GM23338 (cell line): ENCODE data around the gene CNPY3. TPM values are rescaled to one million over a fixed set of nuclear protein-coding genes. Genes with fewer than 3 reads are reported as not detected.

Experiments
- ATAC-seq: fragments of 200-7000 bp; cut with Tn5 transposase; 3 replicates; pipeline ENCODE4 v1.9.1; 2020
- DNase-seq: peaks from one replicate; pipeline ENCODE4 v3.0.0-alpha.2; 2015; ENCODE audit warnings: low spot score
- H2AFZ ChIP-seq: fragments of 200-600 bp; sonication (generic); 2 replicates; pipeline ENCODE4 v1.8.0; 2016; ENCODE audit warnings: antibody characterized with exemption, mild to moderate bottlenecking, moderate library complexity
- H3F3A ChIP-seq: fragments of 200-600 bp; sonication (generic); replicated peaks from 2 replicates; pipeline ENCODE4 v1.8.0; 2017; ENCODE audit warnings: antibody characterized with exemption, mixed run types, low read depth
- H3K27ac ChIP-seq: fragments of 200-600 bp; sonication (generic); 2 replicates; pipeline ENCODE4 v1.6.1; 2016; ENCODE audit warnings: low read depth
- H3K27me3 ChIP-seq: fragments of 200-600 bp; sonication (generic); 2 replicates; pipeline ENCODE4 v1.8.0; 2016; ENCODE audit warnings: mild to moderate bottlenecking, mixed run types, moderate library complexity; ENCODE audit not compliant: insufficient read depth
- H3K36me3 ChIP-seq: fragments of 200-600 bp; sonication (generic); 2 replicates; pipeline ENCODE4 v1.8.0; 2016; ENCODE audit warnings: mild to moderate bottlenecking; ENCODE audit not compliant: insufficient read depth
- H3K4me1 ChIP-seq: fragments of 200-600 bp; sonication (generic); 2 replicates; pipeline ENCODE4 v1.8.0; 2016; ENCODE audit warnings: mild to moderate bottlenecking, moderate library complexity; ENCODE audit not compliant: insufficient read depth
- H3K4me2 ChIP-seq: fragments of 200-600 bp; sonication (generic); 2 replicates; pipeline ENCODE4 v1.7.1; 2017; ENCODE audit warnings: mixed run types
- H3K4me3 ChIP-seq: fragments of 200-600 bp; sonication (generic); 2 replicates; pipeline ENCODE4 v1.6.1; 2016; ENCODE audit warnings: mixed run types
- H3K79me2 ChIP-seq: fragments of 200-600 bp; sonication (generic); replicated peaks from 2 replicates; pipeline ENCODE4 v1.8.0; 2017; ENCODE audit warnings: mild to moderate bottlenecking; ENCODE audit not compliant: insufficient read depth
- H3K9me2 ChIP-seq: fragments of 200-600 bp; sonication (generic); 2 replicates; pipeline ENCODE4 v1.8.0; 2017; ENCODE audit not compliant: insufficient read depth
- H4K20me1 ChIP-seq: fragments of 200-600 bp; sonication (generic); replicated peaks from 2 replicates; pipeline ENCODE4 v1.8.0; 2017; ENCODE audit warnings: mild to moderate bottlenecking; ENCODE audit not compliant: insufficient read depth
- H3K27ac Mint-ChIP-seq: 2 replicates; pipeline ENCODE4 v1.8.0; 2020; ENCODE audit warnings: inconsistent platforms, mild to moderate bottlenecking, moderate library complexity, mixed read lengths
- H3K27me3 Mint-ChIP-seq: 3 replicates; pipeline ENCODE4 v1.8.0; 2022; ENCODE audit warnings: low read depth, mild to moderate bottlenecking, moderate library complexity, mixed read lengths, inconsistent platforms; ENCODE audit not compliant: insufficient read depth, poor library complexity
- H3K36me3 Mint-ChIP-seq: 3 replicates; pipeline ENCODE4 v1.8.0; 2021; ENCODE audit warnings: low read depth, mild to moderate bottlenecking, inconsistent platforms, moderate library complexity, mixed read lengths
- H3K4me1 Mint-ChIP-seq: 3 replicates; pipeline ENCODE4 v1.8.0; 2020; ENCODE audit warnings: mild to moderate bottlenecking, inconsistent platforms, mixed read lengths
- H3K4me3 Mint-ChIP-seq: 3 replicates; pipeline ENCODE4 v1.8.0; 2021; ENCODE audit warnings: moderate library complexity, mild to moderate bottlenecking, inconsistent platforms, mixed read lengths
- H3K9me3 Mint-ChIP-seq: 3 replicates; pipeline ENCODE4 v1.8.0; 2020; ENCODE audit warnings: moderate library complexity, mild to moderate bottlenecking, inconsistent platforms, mixed read lengths
- CREB1 ChIP-seq: fragments of 250-450 bp; sonication (Bioruptor Pico); IDR thresholded peaks from 2 replicates; pipeline ENCODE4 v1.5.0; 2020; ENCODE audit warnings: low read depth, mild to moderate bottlenecking, moderate library complexity
- EZH2 ChIP-seq: fragments of 200-600 bp; sonication (generic); IDR thresholded peaks from one replicate; pipeline ENCODE4 v1.8.0; 2017; ENCODE audit warnings: antibody characterized with exemption, mild to moderate bottlenecking, low read depth; ENCODE audit not compliant: unreplicated experiment
- EZH2phosphoT487 ChIP-seq: fragments of 200-600 bp; sonication (generic); IDR thresholded peaks from one replicate; pipeline ENCODE4 v1.8.1; 2018; ENCODE audit warnings: antibody characterized with exemption; ENCODE audit not compliant: unreplicated experiment
- JUNB ChIP-seq: IDR thresholded peaks from one replicate; pipeline ENCODE4 v1.6.1; 2016; ENCODE audit warnings: antibody characterized with exemption; ENCODE audit not compliant: unreplicated experiment
- NANOG ChIP-seq: IDR thresholded peaks from 2 replicates; pipeline ENCODE4 v1.6.1; 2016; ENCODE audit warnings: antibody characterized with exemption, borderline replicate concordance
- POLR2AphosphoS5 ChIP-seq: IDR thresholded peaks from 2 replicates; pipeline ENCODE4 v1.6.1; 2016; ENCODE audit warnings: antibody characterized with exemption, low read depth
- STAT1 ChIP-seq: IDR thresholded peaks from one replicate; pipeline ENCODE4 v1.6.1; 2016; ENCODE audit warnings: antibody characterized with exemption; ENCODE audit not compliant: unreplicated experiment
- ZNF114 ChIP-seq: fragments of 250-450 bp; sonication (Bioruptor Pico); IDR thresholded peaks from 2 replicates; pipeline ENCODE4 v1.5.0; 2020; ENCODE audit warnings: mild to moderate bottlenecking, moderate library complexity
- ZNF331 ChIP-seq: fragments of 250-450 bp; sonication (Bioruptor Pico); IDR thresholded peaks from 2 replicates; pipeline ENCODE4 v1.5.0; 2020; ENCODE audit warnings: low read depth, mild to moderate bottlenecking, moderate library complexity
- polyA plus RNA-seq: library from polyadenylated mRNA; unstranded; fragments of >200 nt; fragmentation: Nextera tagmentation; extraction: Ambion mirVana; gene quantifications from 2 replicates; pipeline ENCODE4 v1.2.1, GENCODE V29; 2016
- total RNA-seq: library from RNA; depleted of rRNA; stranded (reverse); fragments of >200 nt; shearing (Covaris generic); gene quantifications from 2 replicates; pipeline ENCODE4 v1.2.3, GENCODE V29; 2014
- TF ChIP-seq, protein P1 (sequence below): fragments of 250-450 bp; sonication (Bioruptor Pico); IDR thresholded peaks from 2 replicates; pipeline ENCODE4 v1.5.0; 2020; ENCODE audit warnings: mild to moderate bottlenecking, moderate library complexity
- TF ChIP-seq, protein P2 (sequence below): IDR thresholded peaks from 2 replicates; pipeline ENCODE4 v1.6.1; 2016; ENCODE audit warnings: antibody characterized with exemption
- TF ChIP-seq, protein P3 (sequence below), 2 experiments: fragments of 200-600 bp in 1 of 2; sonication (generic) in 1 of 2; conservative IDR thresholded peaks; 2 replicates each; pipeline versions ENCODE4 v1.5.1 to v1.6.1; 2016 to 2017; ENCODE audit warnings: antibody characterized with exemption in 2 of 2, low read depth in 2 of 2, mild to moderate bottlenecking in 2 of 2, moderate library complexity in 1 of 2
- TF ChIP-seq, protein P4 (sequence below): IDR thresholded peaks from one replicate; pipeline ENCODE4 v1.6.1; 2018; ENCODE audit warnings: antibody characterized with exemption; ENCODE audit not compliant: unreplicated experiment

Gene CNPY3
- total and polyA plus RNA-seq, 2 experiments from 2014 or later: 67.0 to 74.5 TPM

DNA sequence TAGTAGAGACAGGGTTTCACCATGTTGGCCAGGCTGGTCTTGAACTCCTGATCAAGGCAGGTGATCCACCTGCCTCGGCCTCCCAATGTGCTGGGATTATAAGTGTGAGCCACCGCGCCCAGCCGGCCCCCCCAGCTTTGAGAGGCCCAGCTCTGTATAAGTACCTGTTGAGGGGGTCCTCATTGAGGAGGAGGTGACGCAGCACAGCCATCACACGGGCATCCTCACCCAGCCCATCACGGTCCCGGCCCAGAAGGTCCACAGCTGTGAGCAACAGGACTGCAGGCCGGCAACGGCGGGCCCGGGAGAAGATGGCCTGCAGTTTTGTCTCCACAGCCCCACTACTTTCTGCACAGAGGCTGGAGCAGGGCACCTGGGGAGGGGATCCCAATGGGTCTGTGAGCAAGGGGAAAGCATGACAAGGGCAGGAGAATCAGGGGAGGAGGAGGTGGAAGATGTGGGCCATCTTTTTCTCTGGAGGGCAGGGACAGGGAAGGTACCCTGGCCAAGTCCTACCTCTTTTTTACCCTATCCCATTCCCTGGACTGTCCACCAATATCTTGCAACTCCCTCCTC, 38.9 kb downstream of the CNPY3 start:
- H3K9me2 ChIP-seq: no peaks in the 10 kb centered on the region
- H3K4me1 ChIP-seq: no peaks in the 10 kb centered on the region
- no peaks in the 10 kb centered on the region for H3K79me2 ChIP-seq
- Mint-ChIP-seq H3K27ac (no peak overlapping the region), H3K27me3 (peaks cover 6% of the 10 kb centered on the region), H3K4me3 (no peak overlapping the region), H3K9me3 (no peaks in the 10 kb centered on the region), H3K36me3 (peaks cover 3% of the 10 kb centered on the region; the same call in 2 of the 3 replicates), H3K4me1 (peaks cover 6% of the 10 kb centered on the region; the same call in 2 of the 3 replicates)
- no peak overlapping the region for H3K4me2 ChIP-seq
- no peaks in the 10 kb centered on the region; the same call in 1 of the 2 replicates for H3K36me3 ChIP-seq
- TF ChIP-seq, protein P1, sequence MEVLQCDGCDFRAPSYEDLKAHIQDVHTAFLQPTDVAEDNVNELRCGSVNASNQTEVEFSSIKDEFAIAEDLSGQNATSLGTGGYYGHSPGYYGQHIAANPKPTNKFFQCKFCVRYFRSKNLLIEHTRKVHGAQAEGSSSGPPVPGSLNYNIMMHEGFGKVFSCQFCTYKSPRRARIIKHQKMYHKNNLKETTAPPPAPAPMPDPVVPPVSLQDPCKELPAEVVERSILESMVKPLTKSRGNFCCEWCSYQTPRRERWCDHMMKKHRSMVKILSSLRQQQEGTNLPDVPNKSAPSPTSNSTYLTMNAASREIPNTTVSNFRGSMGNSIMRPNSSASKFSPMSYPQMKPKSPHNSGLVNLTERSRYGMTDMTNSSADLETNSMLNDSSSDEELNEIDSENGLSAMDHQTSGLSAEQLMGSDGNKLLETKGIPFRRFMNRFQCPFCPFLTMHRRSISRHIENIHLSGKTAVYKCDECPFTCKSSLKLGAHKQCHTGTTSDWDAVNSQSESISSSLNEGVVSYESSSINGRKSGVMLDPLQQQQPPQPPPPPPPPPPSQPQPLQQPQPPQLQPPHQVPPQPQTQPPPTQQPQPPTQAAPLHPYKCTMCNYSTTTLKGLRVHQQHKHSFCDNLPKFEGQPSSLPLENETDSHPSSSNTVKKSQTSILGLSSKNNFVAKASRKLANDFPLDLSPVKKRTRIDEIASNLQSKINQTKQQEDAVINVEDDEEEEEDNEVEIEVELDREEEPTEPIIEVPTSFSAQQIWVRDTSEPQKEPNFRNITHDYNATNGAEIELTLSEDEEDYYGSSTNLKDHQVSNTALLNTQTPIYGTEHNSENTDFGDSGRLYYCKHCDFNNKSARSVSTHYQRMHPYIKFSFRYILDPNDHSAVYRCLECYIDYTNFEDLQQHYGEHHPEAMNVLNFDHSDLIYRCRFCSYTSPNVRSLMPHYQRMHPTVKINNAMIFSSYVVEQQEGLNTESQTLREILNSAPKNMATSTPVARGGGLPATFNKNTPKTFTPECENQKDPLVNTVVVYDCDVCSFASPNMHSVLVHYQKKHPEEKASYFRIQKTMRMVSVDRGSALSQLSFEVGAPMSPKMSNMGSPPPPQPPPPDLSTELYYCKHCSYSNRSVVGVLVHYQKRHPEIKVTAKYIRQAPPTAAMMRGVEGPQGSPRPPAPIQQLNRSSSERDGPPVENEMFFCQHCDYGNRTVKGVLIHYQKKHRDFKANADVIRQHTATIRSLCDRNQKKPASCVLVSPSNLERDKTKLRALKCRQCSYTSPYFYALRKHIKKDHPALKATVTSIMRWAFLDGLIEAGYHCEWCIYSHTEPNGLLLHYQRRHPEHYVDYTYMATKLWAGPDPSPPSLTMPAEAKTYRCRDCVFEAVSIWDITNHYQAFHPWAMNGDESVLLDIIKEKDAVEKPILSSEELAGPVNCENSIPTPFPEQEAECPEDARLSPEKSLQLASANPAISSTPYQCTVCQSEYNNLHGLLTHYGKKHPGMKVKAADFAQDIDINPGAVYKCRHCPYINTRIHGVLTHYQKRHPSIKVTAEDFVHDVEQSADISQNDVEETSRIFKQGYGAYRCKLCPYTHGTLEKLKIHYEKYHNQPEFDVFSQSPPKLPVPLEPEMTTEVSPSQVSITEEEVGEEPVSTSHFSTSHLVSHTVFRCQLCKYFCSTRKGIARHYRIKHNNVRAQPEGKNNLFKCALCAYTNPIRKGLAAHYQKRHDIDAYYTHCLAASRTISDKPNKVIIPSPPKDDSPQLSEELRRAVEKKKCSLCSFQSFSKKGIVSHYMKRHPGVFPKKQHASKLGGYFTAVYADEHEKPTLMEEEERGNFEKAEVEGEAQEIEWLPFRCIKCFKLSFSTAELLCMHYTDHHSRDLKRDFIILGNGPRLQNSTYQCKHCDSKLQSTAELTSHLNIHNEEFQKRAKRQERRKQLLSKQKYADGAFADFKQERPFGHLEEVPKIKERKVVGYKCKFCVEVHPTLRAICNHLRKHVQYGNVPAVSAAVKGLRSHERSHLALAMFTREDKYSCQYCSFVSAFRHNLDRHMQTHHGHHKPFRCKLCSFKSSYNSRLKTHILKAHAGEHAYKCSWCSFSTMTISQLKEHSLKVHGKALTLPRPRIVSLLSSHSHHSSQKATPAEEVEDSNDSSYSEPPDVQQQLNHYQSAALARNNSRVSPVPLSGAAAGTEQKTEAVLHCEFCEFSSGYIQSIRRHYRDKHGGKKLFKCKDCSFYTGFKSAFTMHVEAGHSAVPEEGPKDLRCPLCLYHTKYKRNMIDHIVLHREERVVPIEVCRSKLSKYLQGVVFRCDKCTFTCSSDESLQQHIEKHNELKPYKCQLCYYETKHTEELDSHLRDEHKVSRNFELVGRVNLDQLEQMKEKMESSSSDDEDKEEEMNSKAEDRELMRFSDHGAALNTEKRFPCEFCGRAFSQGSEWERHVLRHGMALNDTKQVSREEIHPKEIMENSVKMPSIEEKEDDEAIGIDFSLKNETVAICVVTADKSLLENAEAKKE (CRISPR knock-in tag): no peak
- TF ChIP-seq, protein P2, sequence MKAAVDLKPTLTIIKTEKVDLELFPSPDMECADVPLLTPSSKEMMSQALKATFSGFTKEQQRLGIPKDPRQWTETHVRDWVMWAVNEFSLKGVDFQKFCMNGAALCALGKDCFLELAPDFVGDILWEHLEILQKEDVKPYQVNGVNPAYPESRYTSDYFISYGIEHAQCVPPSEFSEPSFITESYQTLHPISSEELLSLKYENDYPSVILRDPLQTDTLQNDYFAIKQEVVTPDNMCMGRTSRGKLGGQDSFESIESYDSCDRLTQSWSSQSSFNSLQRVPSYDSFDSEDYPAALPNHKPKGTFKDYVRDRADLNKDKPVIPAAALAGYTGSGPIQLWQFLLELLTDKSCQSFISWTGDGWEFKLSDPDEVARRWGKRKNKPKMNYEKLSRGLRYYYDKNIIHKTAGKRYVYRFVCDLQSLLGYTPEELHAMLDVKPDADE: no peak
- TF ChIP-seq ZNF331 (CRISPR knock-in tag) (no peak), EZH2phosphoT487 (no peak), CREB1 (CRISPR knock-in tag) (no peak), ZNF114 (CRISPR knock-in tag) (no peak), STAT1 (no peak), NANOG (no peak), POLR2AphosphoS5 (no peak), JUNB (no peak), EZH2 (no peak)
- TF ChIP-seq, protein P3, sequence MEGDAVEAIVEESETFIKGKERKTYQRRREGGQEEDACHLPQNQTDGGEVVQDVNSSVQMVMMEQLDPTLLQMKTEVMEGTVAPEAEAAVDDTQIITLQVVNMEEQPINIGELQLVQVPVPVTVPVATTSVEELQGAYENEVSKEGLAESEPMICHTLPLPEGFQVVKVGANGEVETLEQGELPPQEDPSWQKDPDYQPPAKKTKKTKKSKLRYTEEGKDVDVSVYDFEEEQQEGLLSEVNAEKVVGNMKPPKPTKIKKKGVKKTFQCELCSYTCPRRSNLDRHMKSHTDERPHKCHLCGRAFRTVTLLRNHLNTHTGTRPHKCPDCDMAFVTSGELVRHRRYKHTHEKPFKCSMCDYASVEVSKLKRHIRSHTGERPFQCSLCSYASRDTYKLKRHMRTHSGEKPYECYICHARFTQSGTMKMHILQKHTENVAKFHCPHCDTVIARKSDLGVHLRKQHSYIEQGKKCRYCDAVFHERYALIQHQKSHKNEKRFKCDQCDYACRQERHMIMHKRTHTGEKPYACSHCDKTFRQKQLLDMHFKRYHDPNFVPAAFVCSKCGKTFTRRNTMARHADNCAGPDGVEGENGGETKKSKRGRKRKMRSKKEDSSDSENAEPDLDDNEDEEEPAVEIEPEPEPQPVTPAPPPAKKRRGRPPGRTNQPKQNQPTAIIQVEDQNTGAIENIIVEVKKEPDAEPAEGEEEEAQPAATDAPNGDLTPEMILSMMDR (conservative IDR thresholded peaks at IDR 0.05; ENCODE audit: low read depth in 2 of 2): no peak
- TF ChIP-seq, protein P4, sequence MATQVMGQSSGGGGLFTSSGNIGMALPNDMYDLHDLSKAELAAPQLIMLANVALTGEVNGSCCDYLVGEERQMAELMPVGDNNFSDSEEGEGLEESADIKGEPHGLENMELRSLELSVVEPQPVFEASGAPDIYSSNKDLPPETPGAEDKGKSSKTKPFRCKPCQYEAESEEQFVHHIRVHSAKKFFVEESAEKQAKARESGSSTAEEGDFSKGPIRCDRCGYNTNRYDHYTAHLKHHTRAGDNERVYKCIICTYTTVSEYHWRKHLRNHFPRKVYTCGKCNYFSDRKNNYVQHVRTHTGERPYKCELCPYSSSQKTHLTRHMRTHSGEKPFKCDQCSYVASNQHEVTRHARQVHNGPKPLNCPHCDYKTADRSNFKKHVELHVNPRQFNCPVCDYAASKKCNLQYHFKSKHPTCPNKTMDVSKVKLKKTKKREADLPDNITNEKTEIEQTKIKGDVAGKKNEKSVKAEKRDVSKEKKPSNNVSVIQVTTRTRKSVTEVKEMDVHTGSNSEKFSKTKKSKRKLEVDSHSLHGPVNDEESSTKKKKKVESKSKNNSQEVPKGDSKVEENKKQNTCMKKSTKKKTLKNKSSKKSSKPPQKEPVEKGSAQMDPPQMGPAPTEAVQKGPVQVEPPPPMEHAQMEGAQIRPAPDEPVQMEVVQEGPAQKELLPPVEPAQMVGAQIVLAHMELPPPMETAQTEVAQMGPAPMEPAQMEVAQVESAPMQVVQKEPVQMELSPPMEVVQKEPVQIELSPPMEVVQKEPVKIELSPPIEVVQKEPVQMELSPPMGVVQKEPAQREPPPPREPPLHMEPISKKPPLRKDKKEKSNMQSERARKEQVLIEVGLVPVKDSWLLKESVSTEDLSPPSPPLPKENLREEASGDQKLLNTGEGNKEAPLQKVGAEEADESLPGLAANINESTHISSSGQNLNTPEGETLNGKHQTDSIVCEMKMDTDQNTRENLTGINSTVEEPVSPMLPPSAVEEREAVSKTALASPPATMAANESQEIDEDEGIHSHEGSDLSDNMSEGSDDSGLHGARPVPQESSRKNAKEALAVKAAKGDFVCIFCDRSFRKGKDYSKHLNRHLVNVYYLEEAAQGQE: no peak
- H3F3A ChIP-seq: 0 out of 2 replicates have a peak, but pooled peaks cover 6% of the 10 kb centered on the region
- H4K20me1 ChIP-seq: no peaks in the 10 kb centered on the region
- H2AFZ ChIP-seq: no peak overlapping the region
- no peaks in the 10 kb centered on the region for H3K27me3 ChIP-seq
- no peak for DNase-seq
- H3K27ac ChIP-seq: no peak overlapping the region
- no peak for ATAC-seq
- no peak overlapping the region for H3K4me3 ChIP-seq
